ENCODE results near the gene USP7.
"Not testable (repeated sequence)": the region's sequence is repeated elsewhere in the genome, so short reads cannot be mapped to it uniquely, and the experiment has no call there.

The USP7 gene

GRCh38 chr16:8972843-8973586 lies 9.3 kb upstream of the USP7 start:
- DNase-seq (ENCODE audit: low read depth): peak; percentile 65

GRCh38 chr16:8971416-8971815 lies 7.7 kb upstream of the USP7 start:
- DNase-seq (ENCODE audit: low read depth): no peak

DNA sequence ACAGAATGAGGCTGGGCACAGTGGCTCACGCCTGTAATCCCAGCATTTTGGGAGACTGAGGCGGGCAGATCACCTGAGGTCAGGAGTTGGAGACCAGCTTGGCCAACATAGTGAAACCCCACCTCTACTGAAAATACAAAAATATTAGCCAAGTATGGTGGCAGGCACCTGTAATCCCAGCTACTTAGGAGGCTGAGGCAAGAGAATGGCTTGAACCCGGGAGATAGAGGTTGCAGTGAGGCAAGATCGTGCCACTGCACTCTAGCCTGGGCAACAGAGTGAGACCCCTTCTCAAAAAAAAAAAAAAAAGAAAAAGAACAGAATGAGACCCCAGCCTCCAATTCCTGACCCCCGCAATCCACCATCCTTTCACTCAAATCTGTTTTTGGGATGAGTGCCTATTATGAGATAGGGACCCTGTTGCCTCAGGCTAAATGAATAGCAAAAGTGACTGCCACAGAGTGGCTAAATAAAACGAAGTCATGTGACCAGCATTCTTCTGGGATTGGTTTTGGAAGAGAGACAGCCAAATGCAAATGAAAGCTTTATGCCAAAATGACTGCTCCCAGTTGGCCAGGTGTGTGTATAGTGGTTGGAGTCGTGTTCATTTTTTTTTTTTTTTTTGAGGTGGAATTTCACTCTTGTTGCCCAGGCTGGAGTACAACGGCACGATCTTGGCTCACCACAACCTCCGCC lies 5.6 kb upstream of the USP7 start:
- not testable (repeated sequence) for DNase-seq (ENCODE audit: low read depth)

- not testable (repeated sequence) for DNase-seq (ENCODE audit: low read depth)
Measured at GRCh38 chr16:8968054-8968453, 4.3 kb upstream of the USP7 start.

GRCh38 chr16:8967132-8967821 lies 3.6 kb upstream of the USP7 start:
- no peak for DNase-seq (ENCODE audit: low read depth)

DNA sequence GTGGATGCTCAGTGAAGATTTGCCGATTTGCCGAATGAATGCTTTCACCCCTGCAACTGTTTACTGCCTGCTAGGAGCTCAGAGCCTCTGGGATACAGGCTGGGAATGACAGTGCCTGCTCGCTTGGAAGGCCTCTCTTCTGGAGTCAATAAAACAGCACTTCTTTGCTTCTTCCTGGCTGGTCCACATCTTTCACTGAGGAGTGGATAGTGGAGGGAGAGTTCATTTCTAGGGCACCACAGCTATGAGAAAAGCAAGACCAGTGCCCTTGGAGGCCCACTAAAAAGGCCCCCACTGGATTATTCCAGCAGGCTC lies 3.1 kb upstream of the USP7 start:
- no peak for DNase-seq (ENCODE audit: low read depth)

GRCh38 chr16:8964462-8964861 lies 756 bp upstream of the USP7 start:
- no peak for DNase-seq (ENCODE audit: low read depth)

GRCh38 chr16:8963010-8963820 lies 491 bp downstream of the USP7 start:
- peak; percentile 27 for DNase-seq (ENCODE audit: low read depth)

DNA sequence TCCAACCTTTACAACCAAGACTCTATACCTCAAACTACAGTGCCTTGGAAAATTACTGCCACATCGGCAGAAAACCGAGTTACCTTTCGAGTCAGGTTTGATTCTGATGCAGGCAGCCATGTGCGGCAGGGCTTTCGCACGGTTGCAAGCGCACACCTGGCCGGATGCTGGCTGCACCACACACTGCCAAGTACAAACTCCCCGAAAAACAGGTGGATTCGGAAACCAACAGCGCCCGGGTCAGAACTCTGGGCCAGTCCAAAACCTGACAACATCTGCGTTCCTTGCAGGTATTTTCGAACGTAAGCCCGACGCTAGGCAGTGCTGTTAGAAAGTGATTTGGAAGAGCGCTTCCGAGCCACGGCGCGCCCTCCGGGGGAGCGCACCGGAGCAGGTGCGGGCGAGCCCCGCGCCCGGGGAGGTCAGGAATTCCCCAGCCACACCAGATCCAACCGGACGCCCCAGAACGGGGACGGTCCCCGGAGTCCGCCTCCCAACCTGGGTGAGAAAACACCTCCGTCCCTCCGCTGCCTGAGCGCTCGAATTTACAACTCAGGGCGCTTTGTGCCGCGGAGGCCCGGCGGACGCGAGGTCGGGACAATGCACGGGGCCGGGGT lies 1.2 kb downstream of the USP7 start:
- peak; percentile 28 for DNase-seq (ENCODE audit: low read depth)

DNA sequence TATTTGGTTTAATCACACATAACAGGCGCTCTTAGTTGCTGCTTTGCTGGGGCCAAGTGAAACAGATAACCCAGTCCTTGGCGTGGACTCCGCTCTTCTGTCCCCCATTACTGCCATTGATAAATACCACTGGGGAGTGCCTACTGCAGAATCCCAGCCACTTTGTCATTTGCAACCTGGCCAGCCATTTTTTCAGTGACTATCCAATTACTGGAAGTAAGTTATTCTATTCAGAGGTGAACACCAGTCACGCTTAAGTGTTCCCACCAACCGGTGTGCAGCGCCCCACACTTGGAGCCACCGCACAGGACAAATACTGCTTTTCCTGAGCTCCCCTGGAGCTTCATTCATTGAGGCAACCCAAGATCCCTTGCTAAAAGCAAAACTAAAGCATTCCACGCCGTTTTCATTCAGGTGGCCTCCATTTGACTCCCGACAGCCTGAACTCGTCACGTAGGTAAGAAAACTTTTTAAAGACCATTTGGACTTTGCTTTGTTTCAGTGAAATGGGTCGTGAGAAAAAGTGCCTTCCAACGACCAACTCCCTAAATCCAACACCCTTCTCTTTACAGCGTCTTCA lies 1.8 kb downstream of the USP7 start:
- DNase-seq (ENCODE audit: low read depth): no peak

- DNase-seq (ENCODE audit: low read depth): no peak
Measured at GRCh38 chr16:8960788-8961109, 3.0 kb downstream of the USP7 start.

DNA sequence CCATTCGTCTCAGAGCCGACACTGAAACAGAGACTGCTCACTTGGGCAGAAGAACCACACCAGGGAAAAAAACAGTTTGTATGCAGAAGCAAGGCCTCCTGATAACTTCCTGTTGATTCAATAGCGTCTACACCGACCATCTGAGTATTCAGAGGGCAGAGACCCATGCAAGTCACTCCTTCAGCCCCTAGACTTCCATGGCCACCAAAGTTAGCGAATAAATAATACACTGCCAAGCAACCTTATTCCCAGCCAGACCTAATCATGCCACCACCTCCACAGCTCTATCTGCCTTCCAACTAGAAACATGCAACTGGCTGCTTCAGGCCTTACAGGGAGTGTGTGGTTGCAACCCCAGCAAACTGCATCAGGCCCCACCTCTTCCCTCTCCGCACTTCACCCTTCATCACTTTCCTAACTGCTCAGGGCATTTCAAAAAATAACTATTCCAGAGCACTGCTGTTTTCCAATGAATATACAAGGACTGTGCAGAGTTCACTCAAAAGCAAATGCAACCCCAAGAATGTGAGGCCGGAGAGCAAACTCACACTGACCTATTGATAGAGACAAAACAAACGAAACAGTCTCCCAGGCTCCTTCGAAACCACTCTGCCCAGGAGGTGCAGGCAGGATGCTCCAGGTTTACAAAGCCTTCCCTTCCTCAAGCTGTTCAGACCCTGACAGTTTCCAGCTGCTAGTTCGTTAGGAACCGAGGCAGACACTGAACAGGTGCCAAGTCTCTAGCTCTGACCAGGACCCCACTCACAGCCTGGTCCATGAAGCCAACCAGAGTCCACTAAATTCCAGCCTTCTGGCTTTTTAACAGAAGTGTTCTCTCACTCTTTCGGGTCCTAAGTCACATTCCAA lies 3.6 kb downstream of the USP7 start:
- DNase-seq (ENCODE audit: low read depth): no peak

DNA sequence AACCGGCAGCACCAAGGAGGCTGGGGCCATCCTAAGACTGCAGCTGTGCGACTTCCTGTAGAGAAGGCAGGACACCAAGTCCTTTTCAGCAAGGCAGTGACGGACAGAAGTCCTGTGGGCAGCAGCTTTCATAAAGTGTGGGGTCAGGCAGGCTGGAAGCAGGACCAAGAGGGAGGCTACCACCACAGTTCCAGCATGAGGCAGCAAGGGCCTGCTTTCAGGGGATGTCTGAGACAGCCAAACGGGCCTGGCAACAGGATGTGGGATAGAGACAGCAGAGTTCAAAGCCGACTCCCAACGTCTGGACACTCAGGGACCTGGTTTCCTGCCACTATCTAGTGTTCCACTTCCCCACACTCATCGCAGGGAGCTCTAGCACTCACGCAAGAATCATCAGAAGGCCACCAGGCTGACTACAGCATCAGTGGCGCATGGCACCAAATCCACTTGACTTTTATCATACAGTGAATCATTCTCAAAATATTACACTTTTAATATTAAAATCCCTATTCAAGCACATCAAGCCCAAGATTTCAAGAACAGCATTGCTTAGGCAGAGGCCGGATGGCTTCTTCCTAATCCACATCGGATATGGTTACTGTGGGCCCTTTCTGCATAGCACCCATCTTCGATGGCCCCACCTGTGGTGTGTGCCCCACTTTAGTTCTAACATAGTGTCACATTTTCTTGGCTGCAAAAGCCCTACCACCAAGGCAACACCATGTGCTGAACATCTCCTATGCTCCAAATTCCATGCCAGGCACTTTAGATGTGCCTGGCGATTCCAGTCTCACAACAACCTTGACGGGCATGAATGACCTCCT lies 5.2 kb downstream of the USP7 start:
- peak; percentile 64 for DNase-seq (ENCODE audit: low read depth)

GRCh38 chr16:8957509-8958157 lies 6.1 kb downstream of the USP7 start:
- DNase-seq (ENCODE audit: low read depth): no peak

DNA sequence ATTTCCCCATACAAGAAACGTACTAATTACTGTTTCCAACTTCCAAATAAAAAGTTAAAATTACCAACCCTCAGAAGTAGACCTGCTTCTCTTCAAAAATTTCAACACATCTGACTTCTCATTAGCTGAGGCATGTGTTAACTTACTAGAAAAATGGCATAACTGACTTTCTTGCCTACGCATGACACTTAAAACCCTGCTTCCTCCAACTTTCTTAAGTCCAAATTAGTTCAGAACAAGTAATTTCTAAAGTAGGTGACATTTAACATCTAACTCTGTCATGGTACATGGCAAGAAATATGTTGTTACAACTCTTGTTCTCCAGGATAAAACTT lies 6.7 kb downstream of the USP7 start:
- no peak for DNase-seq (ENCODE audit: low read depth)

DNA sequence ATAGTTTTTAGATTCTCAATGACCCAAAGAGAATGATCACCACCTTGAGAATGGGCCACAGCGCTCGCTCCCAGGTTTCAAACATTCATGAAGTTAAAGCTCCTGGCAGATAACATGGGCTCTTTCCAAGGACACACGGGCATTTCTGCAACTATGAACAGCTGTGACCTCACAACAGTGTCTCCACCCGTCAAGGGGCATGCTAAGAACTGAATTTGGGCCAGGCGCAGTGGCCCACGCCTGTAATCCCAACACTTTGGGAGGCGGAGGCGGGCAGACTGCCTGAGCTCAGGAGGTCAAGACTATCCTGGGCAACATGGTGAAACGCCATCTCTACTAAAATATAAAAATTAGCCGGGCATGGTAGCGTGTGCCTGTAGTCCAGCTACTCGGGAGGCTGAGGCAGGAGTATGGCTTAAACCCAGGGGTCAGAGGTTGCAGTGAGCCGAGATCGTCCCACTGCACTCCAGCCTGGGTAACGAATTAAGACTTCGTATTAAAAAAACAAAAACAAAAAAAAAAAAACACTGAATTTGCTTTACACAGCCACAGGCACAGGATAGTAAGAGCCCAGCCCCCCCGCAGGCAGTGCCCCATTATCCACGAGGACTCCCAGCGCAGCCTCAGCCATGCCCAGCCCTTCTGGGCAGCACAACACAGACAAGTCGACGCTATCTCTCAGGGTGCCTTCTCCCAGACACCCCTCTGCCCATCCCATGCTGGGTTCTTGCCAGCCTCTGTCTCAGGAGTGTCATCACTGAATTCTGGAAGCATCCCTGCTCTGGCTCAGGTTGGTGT lies 7.2 kb downstream of the USP7 start:
- DNase-seq (ENCODE audit: low read depth): no peak

DNA sequence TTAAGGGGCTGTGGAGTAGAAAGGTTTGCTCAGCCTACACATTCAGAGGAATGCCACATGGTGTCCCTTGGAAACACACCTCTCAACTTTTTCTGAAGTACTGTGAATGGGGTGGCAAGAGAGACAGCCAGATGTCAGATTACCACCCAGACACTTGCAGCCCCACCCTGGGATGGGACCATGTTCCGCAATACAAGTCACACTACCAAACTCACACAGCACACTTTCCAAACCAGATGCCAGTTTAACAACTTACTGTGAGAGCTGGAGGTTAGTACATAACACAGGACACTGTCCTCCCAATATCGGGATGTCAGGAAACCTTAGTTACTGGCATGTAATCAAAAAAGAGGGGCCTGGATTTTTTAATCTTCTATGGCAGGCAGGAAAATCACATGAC lies 7.9 kb downstream of the USP7 start:
- DNase-seq (ENCODE audit: low read depth): no peak

DNA sequence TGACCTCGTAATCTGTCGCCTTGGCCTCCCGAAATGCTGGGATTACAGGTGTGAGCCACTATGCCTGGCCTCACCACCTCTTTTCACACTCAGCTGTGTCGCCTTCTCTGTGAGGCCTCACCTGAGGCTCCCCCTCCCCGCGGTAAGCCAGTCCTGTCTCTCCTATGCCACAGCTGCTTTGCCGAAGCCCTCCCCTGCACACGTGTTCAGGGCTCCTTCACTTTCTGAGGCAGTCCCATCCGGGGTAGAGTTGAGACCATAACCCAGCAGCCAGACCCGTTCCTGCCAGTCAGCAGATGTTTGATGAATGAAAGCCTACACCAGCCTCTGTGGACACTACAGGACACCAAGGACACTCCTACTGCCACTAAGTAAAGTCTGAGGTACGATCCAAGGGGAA lies 10.6 kb downstream of the USP7 start:
- no peak for DNase-seq (ENCODE audit: low read depth)

- no peak for DNase-seq (ENCODE audit: low read depth)
Measured at GRCh38 chr16:8952281-8952751, 11.4 kb downstream of the USP7 start.
